CD4-positive, alpha-beta T cell (primary cell): ENCODE measurements around the gene THUMPD2. TPM values are rescaled to one million over a fixed set of nuclear protein-coding genes. Genes with fewer than 3 reads are reported as not detected.

ENCODE experiments used
- ATAC-seq: fragments of 200-7000 bp; cut with Tn5 transposase; one replicate; pipeline ENCODE4 v1.10.0; 2022; ENCODE audit warnings: mild to moderate bottlenecking; ENCODE audit not compliant: poor library complexity
- CTCF ChIA-PET: fragments of 350-600 bp; sonication (Branson Sonifier 250); formaldehyde crosslinking; loops from one replicate; lab custom pipeline; 2021; ENCODE audit warnings: antibody characterized with exemption, inconsistent platforms; lab: Charles Lee
- POLR2A ChIA-PET: fragments of 350-600 bp; sonication (Branson Sonifier 250); formaldehyde crosslinking; loops from one replicate; lab custom pipeline; 2021; ENCODE audit warnings: antibody characterized with exemption, inconsistent platforms; lab: Charles Lee
- DNase-seq, 14 experiments: peaks; one replicate each; pipeline ENCODE4 v3.0.0-alpha.2; 2013 to 2020; ENCODE audit warnings: mixed read lengths in 2 of 14
- H3K27ac ChIP-seq, 2 donors: one replicate each; pipeline versions ENCODE4 v1.5.1 to v1.7.0; 2013; ENCODE audit warnings: low read length in 2 of 2, low read depth in 1 of 2, mild to moderate bottlenecking in 1 of 2
- H3K27me3 ChIP-seq, 2 experiments: 1 replicate in 1 of 2; 2 replicates in 1 of 2; pipeline versions ENCODE4 v1.6.1 to v1.7.0; 2013; ENCODE audit warnings: low read length in 2 of 2, control low read depth in 1 of 2, mild to moderate bottlenecking in 1 of 2, moderate library complexity in 1 of 2; ENCODE audit not compliant: insufficient read depth in 2 of 2, control insufficient read depth in 1 of 2
- H3K36me3 ChIP-seq: one replicate; pipeline ENCODE4 v1.6.1; 2013; ENCODE audit warnings: low read length, control low read depth; ENCODE audit not compliant: insufficient read depth
- H3K4me1 ChIP-seq: one replicate; pipeline ENCODE4 v1.6.1; 2013; ENCODE audit warnings: low read length, control low read depth; ENCODE audit not compliant: insufficient read depth
- H3K4me3 ChIP-seq: one replicate; pipeline ENCODE4 v1.5.1; 2013; ENCODE audit warnings: mild to moderate bottlenecking, low read length, moderate library complexity
- H3K9me3 ChIP-seq, 2 experiments: 1 replicate in 1 of 2; 2 replicates in 1 of 2; pipeline versions ENCODE4 v1.6.1 to v1.7.0; 2013; ENCODE audit warnings: low read length in 2 of 2, mild to moderate bottlenecking in 2 of 2, control low read depth in 1 of 2, moderate library complexity in 1 of 2; ENCODE audit not compliant: control insufficient read depth in 1 of 2, insufficient read depth in 1 of 2
- H3K27ac Mint-ChIP-seq: one replicate; pipeline ENCODE4 v1.8.0; 2020; ENCODE audit warnings: mixed read lengths
- H3K27me3 Mint-ChIP-seq: one replicate; pipeline ENCODE4 v1.8.0; 2021; ENCODE audit warnings: mixed read lengths
- H3K36me3 Mint-ChIP-seq: one replicate; pipeline ENCODE4 v1.8.0; 2021; ENCODE audit warnings: low read depth, mixed read lengths
- H3K4me1 Mint-ChIP-seq: one replicate; pipeline ENCODE4 v1.8.0; 2021; ENCODE audit warnings: low read depth, mixed read lengths
- H3K4me3 Mint-ChIP-seq: one replicate; pipeline ENCODE4 v1.8.0; 2020; ENCODE audit warnings: mild to moderate bottlenecking, mixed read lengths
- H3K9me3 Mint-ChIP-seq: one replicate; pipeline ENCODE4 v1.8.0; 2020; ENCODE audit warnings: mixed read lengths
- CTCF ChIP-seq: fragments of 200-600 bp; IDR thresholded peaks from one replicate; pipeline ENCODE4 v1.8.0; 2022; ENCODE audit warnings: antibody characterized with exemption, mild to moderate bottlenecking
- intact Hi-C, 2 experiments: fragments of 100-400 bp; cut with DNase I in 1 of 2; cut with micrococcal nuclease in 1 of 2; formaldehyde crosslinking; loops; one replicate each; pipeline versions ENCODE4 v1.15.1 to v1.9.0; 2023 to 2025; cut with DNase I, micrococcal nuclease
- total RNA-seq, 174 experiments: library from RNA in 2 of 174; stranded (reverse) in 2 of 174; gene quantifications; one replicate each; pipeline ENCODE4 v1.2.3 and lab custom pipeline; 2021 to 2026

Gene THUMPD2
- total RNA-seq, 2 experiments from 2014 or later: 13.7 to 15.5 TPM

GRCh38 chr2:39762448-39762847 is 16.6 kb downstream of the THUMPD2 start:
- TF ChIP-seq CTCF: no peak
- Mint-ChIP-seq H3K4me1 (no peaks in the 10 kb centered on the region), H3K27ac (no peak overlapping the region), H3K36me3 (peaks cover 81% of the 10 kb centered on the region), H3K4me3 (no peak overlapping the region), H3K9me3 (no peaks in the 10 kb centered on the region), H3K27me3 (no peaks in the 10 kb centered on the region)
- no peak overlapping the region for H3K4me3 ChIP-seq
- no peak overlapping the region for H3K27ac ChIP-seq
- no peaks in the 10 kb centered on the region for H3K4me1 ChIP-seq
- no peak for ATAC-seq
- intact Hi-C loops: no loop called here
- POLR2A ChIA-PET: no interaction called here
- H3K27me3 ChIP-seq: no peaks in the 10 kb centered on the region
- DNase-seq: no peak
- CTCF ChIA-PET: no interaction called here
- no peaks in the 10 kb centered on the region for H3K9me3 ChIP-seq
- peaks cover 56% of the 10 kb centered on the region for H3K36me3 ChIP-seq

GRCh38 chr2:39757156-39757555 is 21.9 kb downstream of the THUMPD2 start:
- POLR2A ChIA-PET: no interaction called here
- H3K27ac ChIP-seq: no peak overlapping the region
- H3K9me3 ChIP-seq: no peaks in the 10 kb centered on the region
- TF ChIP-seq CTCF: no peak
- intact Hi-C loops: no loop called here
- no peak overlapping the region for H3K4me3 ChIP-seq
- H3K36me3 ChIP-seq: peaks cover 73% of the 10 kb centered on the region
- CTCF ChIA-PET: no interaction called here
- no peaks in the 10 kb centered on the region for H3K4me1 Mint-ChIP-seq
- no peaks in the 10 kb centered on the region for H3K27me3 ChIP-seq
- no peak overlapping the region for H3K27ac Mint-ChIP-seq
- no peak for ATAC-seq
- H3K27me3 Mint-ChIP-seq: no peaks in the 10 kb centered on the region
- no peak overlapping the region for H3K4me3 Mint-ChIP-seq
- H3K9me3 Mint-ChIP-seq: no peaks in the 10 kb centered on the region
- DNase-seq: no peak
- H3K36me3 Mint-ChIP-seq: peaks cover 94% of the 10 kb centered on the region
- no peaks in the 10 kb centered on the region for H3K4me1 ChIP-seq

GRCh38 chr2:39755466-39755865 is 23.6 kb downstream of the THUMPD2 start:
- H3K4me3 Mint-ChIP-seq: no peak overlapping the region
- DNase-seq (no peak), ATAC-seq (no peak)
- H3K27me3 Mint-ChIP-seq: no peaks in the 10 kb centered on the region
- no peak for TF ChIP-seq CTCF
- POLR2A ChIA-PET: no interaction called here
- H3K27ac Mint-ChIP-seq: no peak overlapping the region
- H3K9me3 Mint-ChIP-seq: no peaks in the 10 kb centered on the region
- H3K9me3 ChIP-seq: no peaks in the 10 kb centered on the region
- H3K27ac ChIP-seq: no peak overlapping the region
- no peaks in the 10 kb centered on the region for H3K4me1 Mint-ChIP-seq
- H3K36me3 ChIP-seq: peaks cover 64% of the 10 kb centered on the region
- no peak overlapping the region for H3K4me3 ChIP-seq
- H3K4me1 ChIP-seq: no peaks in the 10 kb centered on the region
- intact Hi-C loops: no loop called here
- H3K27me3 ChIP-seq: no peaks in the 10 kb centered on the region
- H3K36me3 Mint-ChIP-seq: peaks cover 91% of the 10 kb centered on the region
- CTCF ChIA-PET: interaction anchor here (0.7 kb wide), 1 partner anchor 161 kb away, joined by 3 read pairs; no protein-coding TSS in a partner anchor
